ENCODE measurements around the gene CNGA2. TPM values are rescaled to one million over a fixed set of nuclear protein-coding genes. Genes with fewer than 3 reads are reported as not detected.

Gene CNGA2
- total and polyA plus RNA-seq, 12 donors, result not detected

- no peak for TF ChIP-seq CTCF (IDR thresholded peaks at IDR 0.05)
- peaks cover 0 to 16% (median 0%) of the 10 kb centered on the region in 7 donors for H3K27me3 ChIP-seq
- peaks cover 0 to 15% (median 6%) of the 10 kb centered on the region in 9 donors for H3K4me1 ChIP-seq
- intact Hi-C loops (cut with DNase I), result no loop called here
- H3K36me3 ChIP-seq, result no peaks in the 10 kb centered on the region
- WGBS, 2 donors, result 86 to 96% methylated on average over 4 of the region's 4 CpGs
- no peak overlapping the region for H3K27ac ChIP-seq
- ATAC-seq (no peak), DNase-seq (no peak)
- no peaks in the 10 kb centered on the region for H3K9me3 ChIP-seq
- H3K4me3 ChIP-seq, result no peak overlapping the region
Observed at GRCh38 chrX:151729056-151729725, 5.4 kb upstream of the CNGA2 start.

- WGBS, 2 donors, result 76 to 77% methylated on average over 2 of the region's 2 CpGs
- ATAC-seq (no peak), DNase-seq (no peak)
- Histone ChIP-seq H3K9me3 (no peaks in the 10 kb centered on the region), H3K27ac (no peak overlapping the region), H3K27me3 (peaks cover 0 to 33% (median 0%) of the 10 kb centered on the region in 7 donors), H3K4me3 (no peak overlapping the region), H3K4me1 (no peaks in the 10 kb centered on the region), H3K36me3 (no peaks in the 10 kb centered on the region)
- intact Hi-C loops (cut with DNase I), result no loop called here
- no peak for TF ChIP-seq CTCF (IDR thresholded peaks at IDR 0.05)
Observed at GRCh38 chrX:151735219-151735618, 673 bp downstream of the CNGA2 start.

- H3K27me3 ChIP-seq, result peaks cover 0 to 22% (median 0%) of the 10 kb centered on the region in 7 donors
- no peaks in the 10 kb centered on the region for H3K9me3 ChIP-seq
- DNase-seq (no peak), ATAC-seq (no peak)
- no peak for TF ChIP-seq CTCF (IDR thresholded peaks at IDR 0.05)
- no peak overlapping the region for H3K27ac ChIP-seq
- 87 to 93% methylated on average over 6 of the region's 6 CpGs for WGBS, 2 donors
- no peaks in the 10 kb centered on the region for H3K4me1 ChIP-seq
- H3K36me3 ChIP-seq, result no peaks in the 10 kb centered on the region
- H3K4me3 ChIP-seq, result no peak overlapping the region
- intact Hi-C loops (cut with DNase I), result no loop called here
Observed at GRCh38 chrX:151736685-151737084, 2.1 kb downstream of the CNGA2 start.

GRCh38 chrX:151737494-151737893 lies 2.9 kb downstream of the CNGA2 start:
- Histone ChIP-seq H3K4me3 (no peak overlapping the region), H3K4me1 (no peaks in the 10 kb centered on the region), H3K27me3 (peaks cover 0 to 19% (median 0%) of the 10 kb centered on the region in 7 donors), H3K27ac (no peak overlapping the region), H3K9me3 (no peaks in the 10 kb centered on the region), H3K36me3 (no peaks in the 10 kb centered on the region)
- WGBS, 2 donors, result 67 to 74% methylated on average over 5 of the region's 5 CpGs
- no peak for TF ChIP-seq CTCF (IDR thresholded peaks at IDR 0.05)
- no peak for ATAC-seq
- intact Hi-C loops (cut with DNase I), result no loop called here
- no peak for DNase-seq

All from heart right ventricle (tissue), 16 donors.